ENCODE measurements around the gene CLDN9.
"Not testable (repeated sequence)": the region's sequence is repeated elsewhere in the genome, so short reads cannot be mapped to it uniquely, and the experiment has no call there.

Gene CLDN9

GRCh38 chr16:3035289-3035971, 22.7 kb downstream of the CLDN9 start:
- no peak for DNase-seq

DNA sequence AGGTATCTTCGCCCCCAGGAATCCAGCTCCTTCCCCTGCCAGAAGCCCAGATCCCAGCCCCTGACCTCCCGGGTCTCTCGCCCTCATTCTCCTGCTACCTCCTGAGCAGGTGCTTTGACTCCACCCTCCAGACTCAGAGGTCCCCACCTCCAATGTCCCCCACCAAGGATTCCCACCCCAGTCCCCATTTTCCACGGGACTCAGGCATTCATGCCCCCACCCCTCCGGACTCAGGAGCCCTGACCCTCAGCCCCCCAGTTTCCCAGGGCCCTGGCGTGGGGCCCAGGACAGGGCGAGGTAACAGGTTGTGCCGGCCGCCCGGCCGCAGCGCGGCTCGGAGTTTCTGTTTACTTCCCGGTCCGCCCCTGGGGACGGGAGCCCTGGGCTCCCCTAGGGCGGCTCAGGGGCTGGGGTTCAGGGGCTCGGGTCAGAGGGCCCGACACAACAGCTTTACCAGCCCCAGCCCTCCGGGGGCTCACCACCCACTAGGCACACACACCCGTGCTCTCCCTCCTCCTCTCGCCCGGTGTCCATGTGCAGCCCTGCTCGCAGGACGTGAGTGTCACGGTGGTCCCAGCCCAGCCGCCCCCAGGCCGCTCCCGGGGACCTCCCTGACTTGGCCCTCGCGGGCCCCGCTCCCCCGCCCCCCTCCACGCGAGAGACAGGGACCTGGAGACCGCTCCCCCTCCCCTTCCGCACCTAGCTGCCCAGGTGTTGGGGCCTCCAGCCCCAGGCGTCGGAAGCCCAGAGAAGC, 23.4 kb downstream of the CLDN9 start:
- no peak for DNase-seq

DNA sequence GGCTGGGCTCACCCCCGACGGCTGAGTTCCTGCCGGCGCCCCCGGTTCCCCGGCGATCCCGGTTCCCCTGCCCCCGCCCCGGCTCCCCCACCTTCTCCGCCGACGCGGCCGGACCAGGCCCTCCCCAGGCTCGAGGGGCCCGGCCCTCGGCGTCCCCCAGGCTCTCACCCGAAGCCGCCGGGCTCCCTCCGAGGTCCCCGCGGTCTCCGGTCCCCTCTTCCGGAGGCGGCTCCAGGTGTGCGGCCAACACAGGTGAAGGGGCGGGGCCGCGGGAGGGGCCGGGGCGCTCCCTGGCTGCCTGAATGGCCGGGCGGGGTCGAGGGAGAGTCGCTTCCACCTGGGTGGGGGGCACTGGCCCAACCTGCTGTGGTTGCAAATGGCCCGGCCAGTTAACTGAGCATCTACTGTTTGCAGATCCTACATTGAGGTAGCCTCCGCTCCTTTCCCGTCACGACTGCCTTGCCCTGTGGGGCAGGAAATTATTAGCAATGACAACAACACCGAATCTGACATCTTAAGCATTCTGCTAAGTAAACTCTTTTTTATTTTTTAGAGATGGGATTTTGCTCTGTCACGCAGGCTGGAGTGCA, 24.1 kb downstream of the CLDN9 start, which contains the start of gene BICDL2:
Gene BICDL2 (minus strand): TSS at position 219 of the 590 bp plus-strand sequence. CDS start 1,448 bp downstream, outside the sequence.
- DNase-seq: no peak

DNA sequence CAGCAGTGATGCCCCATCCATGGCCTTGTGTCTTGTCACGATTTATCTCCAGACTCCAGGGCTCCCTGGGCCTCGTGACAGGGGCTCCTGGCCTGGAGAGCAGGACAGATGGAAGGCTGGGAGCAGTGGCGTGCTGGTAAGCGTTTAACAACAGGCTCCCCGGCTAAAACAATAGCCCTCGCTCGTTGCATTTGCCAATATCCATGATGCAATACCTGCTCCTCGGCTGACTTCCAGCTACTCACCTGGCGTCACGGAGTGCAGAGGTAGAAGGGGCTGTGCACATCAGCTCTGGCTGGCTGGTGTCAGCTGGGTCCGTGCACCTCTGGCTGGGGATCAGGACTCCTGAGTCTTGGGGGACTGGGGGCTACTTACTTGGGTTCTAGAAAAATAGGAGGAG, 25.5 kb downstream of the CLDN9 start:
- no peak for DNase-seq

- DNase-seq: no peak
Observed at GRCh38 chr16:3038896-3039295, 26.2 kb downstream of the CLDN9 start.

GRCh38 chr16:3042376-3042775, 29.7 kb downstream of the CLDN9 start:
- DNase-seq: peak; percentile 81

- no peak for DNase-seq
Observed at GRCh38 chr16:3044708-3045107, 32.0 kb downstream of the CLDN9 start.

DNA sequence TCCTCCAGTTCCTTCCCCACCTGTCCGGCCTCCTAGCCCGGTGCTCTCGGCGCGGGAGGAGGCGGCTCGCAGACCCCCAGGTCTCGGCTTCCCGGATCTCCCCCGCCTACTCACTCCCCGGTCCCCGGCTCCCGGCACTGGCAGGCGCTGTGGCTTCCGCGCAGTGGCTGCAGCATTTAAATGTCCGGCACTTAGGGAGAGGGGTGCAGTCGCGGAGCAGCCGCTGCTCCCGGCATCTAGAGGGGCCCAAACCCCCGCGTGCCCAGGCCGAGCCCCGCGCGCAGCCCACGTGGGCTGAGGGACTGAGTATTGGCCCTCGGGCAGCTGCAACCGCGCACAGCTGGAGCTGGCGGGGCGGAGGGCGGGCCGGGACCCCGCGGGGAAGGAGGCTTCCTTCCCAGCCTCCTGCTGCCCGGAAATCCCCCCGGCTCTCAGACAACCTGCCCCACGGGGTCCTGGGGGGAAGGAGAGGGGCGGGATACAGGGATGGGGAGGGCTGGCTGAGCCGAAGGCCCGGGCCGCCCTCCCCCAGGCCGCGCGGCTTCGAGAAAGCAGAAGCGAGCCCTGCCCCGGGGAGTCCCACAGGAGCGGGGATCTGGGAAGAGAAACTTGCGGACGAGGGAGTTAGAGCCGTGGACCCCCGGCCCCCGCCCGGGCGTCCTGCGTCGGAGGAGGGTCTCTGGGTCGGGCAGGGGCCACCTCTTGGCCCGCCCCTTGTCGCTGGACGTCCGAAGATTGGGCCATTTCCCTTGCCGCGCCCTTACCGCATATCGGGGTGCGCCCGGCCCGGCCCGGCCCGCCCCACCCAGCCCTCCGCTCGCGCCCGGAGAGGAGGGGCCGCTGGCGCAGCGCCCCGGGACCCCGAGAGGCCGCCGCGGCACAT, 33.3 kb downstream of the CLDN9 start, which contains the start of gene MMP25:
Gene MMP25 (plus strand): TSS at position 804 of the 883 bp plus-strand sequence. CDS start 357 bp downstream, outside the sequence.
- DNase-seq: peak; percentile 68

DNA sequence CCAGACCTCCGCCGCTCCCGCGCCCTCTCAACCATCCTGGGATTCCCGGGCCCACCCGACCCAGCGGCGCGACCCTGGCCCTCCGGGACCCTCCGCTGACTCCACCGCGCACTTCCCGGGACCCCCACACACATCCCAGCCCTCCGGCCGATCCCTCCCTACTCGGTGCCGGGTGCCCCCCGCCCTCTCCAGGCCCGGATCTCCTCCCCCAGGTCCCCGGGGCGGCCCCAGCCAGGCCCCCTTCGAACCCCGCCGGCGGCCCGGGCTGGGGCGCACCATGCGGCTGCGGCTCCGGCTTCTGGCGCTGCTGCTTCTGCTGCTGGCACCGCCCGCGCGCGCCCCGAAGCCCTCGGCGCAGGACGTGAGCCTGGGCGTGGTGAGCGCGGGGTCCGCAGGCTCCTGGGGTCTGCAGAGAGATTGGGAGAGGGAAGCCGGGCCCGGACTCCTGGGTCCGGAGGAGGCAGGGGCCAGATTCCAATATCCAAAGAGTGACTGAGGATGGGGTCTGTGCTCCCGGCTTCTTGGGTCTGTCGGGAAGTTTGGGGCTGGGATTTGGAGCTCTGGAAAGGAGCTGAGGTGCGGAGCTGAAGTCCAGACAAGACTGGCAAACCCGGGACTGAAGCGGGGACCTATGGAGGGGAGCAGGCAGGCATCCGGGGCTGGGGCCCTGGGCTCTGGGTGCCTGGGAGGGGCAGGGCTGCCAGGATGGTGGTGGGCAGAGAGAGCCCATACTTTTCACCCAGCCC, 34.1 kb downstream of the CLDN9 start:
- DNase-seq: no peak

DNA sequence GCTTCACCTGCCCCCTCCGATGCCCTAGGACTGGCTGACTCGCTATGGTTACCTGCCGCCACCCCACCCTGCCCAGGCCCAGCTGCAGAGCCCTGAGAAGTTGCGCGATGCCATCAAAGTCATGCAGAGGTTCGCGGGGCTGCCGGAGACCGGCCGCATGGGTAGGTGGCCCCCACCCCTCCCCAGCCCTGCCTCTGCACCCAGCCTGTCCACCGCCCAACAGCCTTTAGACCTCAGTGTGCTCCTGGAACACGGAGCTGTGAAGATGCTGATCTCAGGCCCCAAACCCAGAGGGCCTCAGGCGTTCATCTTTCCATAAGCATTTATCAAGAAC, 34.6 kb downstream of the CLDN9 start:
- DNase-seq: no peak

DNA sequence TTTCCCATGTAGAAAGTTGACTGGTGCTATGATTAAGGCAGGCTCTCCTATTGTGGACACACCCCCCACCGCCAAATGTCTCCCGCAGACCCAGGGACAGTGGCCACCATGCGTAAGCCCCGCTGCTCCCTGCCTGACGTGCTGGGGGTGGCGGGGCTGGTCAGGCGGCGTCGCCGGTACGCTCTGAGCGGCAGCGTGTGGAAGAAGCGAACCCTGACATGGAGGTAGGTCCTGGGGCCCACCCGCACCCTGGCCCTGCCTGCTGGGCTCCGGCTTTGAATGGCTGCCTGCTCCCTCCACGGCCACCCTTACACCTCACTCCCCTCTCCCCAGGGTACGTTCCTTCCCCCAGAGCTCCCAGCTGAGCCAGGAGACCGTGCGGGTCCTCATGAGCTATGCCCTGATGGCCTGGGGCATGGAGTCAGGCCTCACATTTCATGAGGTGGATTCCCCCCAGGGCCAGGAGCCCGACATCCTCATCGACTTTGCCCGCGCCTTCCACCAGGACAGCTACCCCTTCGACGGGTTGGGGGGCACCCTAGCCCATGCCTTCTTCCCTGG, 37.3 kb downstream of the CLDN9 start:
- DNase-seq: no peak

GRCh38 chr16:3050487-3050886, 37.8 kb downstream of the CLDN9 start:
- peak; percentile 37 for DNase-seq

DNA sequence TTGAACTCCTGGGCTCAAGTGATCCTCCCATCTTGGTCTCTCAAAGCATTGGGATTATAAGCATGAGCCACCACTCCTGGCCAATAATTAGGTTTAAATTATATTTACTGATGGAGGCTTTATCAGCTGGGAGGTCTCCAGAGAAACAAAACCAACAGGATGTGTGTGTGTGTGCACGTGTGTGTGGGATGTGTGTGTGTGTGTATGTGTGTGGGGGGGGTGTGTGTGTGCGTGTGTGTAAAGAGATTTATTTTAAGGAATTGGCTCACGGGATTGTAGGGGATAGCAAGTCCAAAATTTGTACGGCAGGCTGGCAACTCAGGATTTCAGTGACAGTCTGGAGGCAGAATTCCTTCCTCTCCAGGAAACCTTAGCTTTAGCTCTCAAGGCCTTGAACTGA, 38.3 kb downstream of the CLDN9 start:
- no peak for DNase-seq

- DNase-seq: peak; percentile 10
Observed at GRCh38 chr16:3051494-3051893, 38.8 kb downstream of the CLDN9 start.

DNA sequence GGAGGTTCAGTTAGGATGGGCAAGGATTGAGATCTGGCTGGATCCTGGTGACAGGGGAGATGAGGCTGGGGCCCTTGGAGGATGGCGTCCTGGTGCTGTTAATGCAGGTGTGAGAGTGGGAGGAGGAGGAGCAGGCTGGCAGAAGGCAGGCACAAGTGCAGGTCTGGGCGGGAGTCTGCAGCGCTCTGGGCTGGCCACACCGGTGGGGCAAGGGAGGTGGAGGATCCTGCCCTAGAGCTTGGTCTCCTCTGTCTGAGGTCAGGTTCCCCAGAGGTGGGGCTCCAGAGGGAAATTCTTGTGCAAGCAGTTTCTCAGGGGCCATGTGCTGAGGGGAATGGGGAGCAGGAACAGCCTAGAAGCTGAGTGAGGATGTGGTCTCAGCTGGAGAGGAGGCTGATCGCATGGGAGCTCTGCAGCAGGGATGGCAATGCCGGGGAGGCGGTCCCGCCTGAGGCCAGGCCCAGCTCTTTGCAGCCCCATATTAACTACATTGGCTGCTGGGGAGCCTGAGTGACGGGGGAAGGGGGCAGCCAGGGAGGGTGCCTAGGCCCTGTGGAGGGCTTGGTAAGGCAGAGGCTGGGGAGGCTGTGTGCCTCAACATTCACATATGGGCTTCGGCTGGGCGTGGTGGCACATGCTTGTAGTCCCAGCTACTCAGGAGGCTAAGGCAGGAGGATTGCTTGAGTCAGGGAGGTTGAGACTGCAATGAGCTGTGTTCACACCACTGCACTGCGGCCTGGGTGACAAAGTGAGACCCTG, 40.0 kb downstream of the CLDN9 start:
- DNase-seq: not testable (repeated sequence)

GRCh38 chr16:3053330-3053710, 40.6 kb downstream of the CLDN9 start:
- peak; percentile 27 for DNase-seq

- DNase-seq: peak; percentile 75
Observed at GRCh38 chr16:3054965-3055733, 42.4 kb downstream of the CLDN9 start.

DNA sequence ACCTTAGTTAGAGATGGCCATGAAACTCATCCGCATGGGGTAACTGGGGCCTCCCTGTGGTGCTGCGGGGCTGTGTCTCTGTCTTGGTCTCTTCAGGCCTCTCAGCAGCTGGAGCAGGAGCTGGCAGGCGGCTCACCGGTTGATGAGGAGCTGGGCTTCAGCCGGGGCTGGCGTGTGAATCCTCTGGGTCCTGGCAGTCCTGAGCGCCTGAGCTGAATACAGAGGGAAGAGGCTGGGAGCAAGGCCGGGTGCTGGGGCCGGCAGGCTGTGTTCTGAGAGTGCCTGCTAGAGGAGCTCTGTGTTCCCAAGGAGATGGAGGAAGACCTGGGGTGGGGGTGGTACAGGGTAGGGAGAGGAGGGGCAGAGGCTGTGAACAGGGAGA, 43.0 kb downstream of the CLDN9 start:
- not testable (repeated sequence) for DNase-seq

DNA sequence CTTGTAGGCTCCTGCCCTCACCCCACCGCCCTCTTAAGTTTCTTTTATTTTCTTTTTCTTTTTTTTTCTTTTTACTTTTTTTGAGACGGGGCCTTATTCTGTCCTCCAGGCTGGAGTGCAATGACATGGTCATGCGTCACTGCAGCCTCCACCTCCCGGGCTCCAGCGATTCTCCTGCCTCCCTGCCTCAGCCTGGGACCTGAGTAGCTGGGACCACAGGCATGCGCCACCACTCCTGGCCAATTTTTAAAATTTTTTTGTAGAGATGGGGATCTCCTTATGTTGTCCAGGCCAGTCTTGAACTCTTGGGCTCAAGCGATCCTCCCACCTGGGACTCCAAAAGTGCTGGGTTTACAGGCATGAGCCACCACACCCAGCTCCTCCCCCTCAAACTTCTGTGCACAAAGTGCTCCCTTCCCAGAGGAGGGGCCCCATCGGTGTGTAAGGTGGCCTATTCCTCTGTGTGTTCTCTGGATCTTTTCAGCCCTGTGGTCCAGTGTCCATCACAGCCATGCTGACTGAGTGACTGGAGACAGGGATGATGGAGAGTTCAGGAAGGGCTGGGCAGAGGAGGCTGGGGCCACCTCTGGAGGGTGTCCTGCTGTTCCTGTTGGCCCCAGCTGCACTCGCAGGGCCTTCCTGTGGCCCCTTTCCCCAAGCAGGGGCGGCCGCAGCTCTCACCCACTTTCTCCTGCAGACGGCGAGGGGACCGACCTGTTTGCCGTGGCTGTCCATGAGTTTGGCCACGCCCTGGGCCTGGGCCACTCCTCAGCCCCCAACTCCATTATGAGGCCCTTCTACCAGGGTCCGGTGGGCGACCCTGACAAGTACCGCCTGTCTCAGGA, 43.8 kb downstream of the CLDN9 start:
- no peak for DNase-seq

Measured in MV-4-11 (cell line).